Natural killer cell (primary cell): ENCODE results near the gene RAVER2. TPM values are rescaled to one million over a fixed set of nuclear protein-coding genes. Genes with fewer than 3 reads are reported as not detected.
A peak's percentile ranks its signal among the peaks of the same experiment; 100 is the strongest.

Experiments
- ATAC-seq, 3 donors: fragments of 150-1000 bp in 2 of 3; fragments of 200-7000 bp in 1 of 3; cut with Tn5 transposase; 1 replicate in 1 of 3; 2 replicates in 2 of 3; pipeline ENCODE4 v1.10.0; 2021; ENCODE audit warnings: mild to moderate bottlenecking in 2 of 3, moderate library complexity in 2 of 3
- DNase-seq, 2 donors: peaks; one replicate each; pipeline versions ENCODE4 v3.0.0 to v3.0.0-alpha.2; 2013 to 2021; ENCODE audit warnings: mixed read lengths in 1 of 2
- H3K27ac ChIP-seq: one replicate; pipeline ENCODE4 v1.5.1; 2013; ENCODE audit warnings: mild to moderate bottlenecking, low read length
- H3K27me3 ChIP-seq: one replicate; pipeline ENCODE4 v1.6.1; 2013; ENCODE audit warnings: low read length; ENCODE audit not compliant: control insufficient read depth, insufficient read depth
- H3K36me3 ChIP-seq: one replicate; pipeline ENCODE4 v1.6.1; 2013; ENCODE audit warnings: low read length; ENCODE audit not compliant: control insufficient read depth, insufficient read depth
- H3K4me1 ChIP-seq: one replicate; pipeline ENCODE4 v1.6.1; 2013; ENCODE audit warnings: low read length; ENCODE audit not compliant: control insufficient read depth, insufficient read depth
- H3K4me3 ChIP-seq: one replicate; pipeline ENCODE4 v1.5.1; 2013; ENCODE audit warnings: low read length
- H3K9me3 ChIP-seq: one replicate; pipeline ENCODE4 v1.6.1; 2013; ENCODE audit warnings: low read length; ENCODE audit not compliant: control insufficient read depth, insufficient read depth
- H3K27ac Mint-ChIP-seq, 2 donors: one replicate each; pipeline ENCODE4 v1.8.0; 2022; ENCODE audit warnings: mild to moderate bottlenecking in 2 of 2, mixed read lengths in 2 of 2, moderate library complexity in 1 of 2
- H3K27me3 Mint-ChIP-seq, 2 donors: one replicate each; pipeline ENCODE4 v1.8.0; 2022; ENCODE audit warnings: low read depth in 2 of 2, mixed read lengths in 2 of 2
- H3K36me3 Mint-ChIP-seq: one replicate; pipeline ENCODE4 v1.8.0; 2022; ENCODE audit warnings: mixed read lengths
- H3K4me1 Mint-ChIP-seq, 2 donors: one replicate each; pipeline ENCODE4 v1.8.0; 2022; ENCODE audit warnings: mixed read lengths in 2 of 2
- H3K4me3 Mint-ChIP-seq: one replicate; pipeline ENCODE4 v1.8.0; 2022; ENCODE audit warnings: mild to moderate bottlenecking, moderate library complexity, mixed read lengths
- H3K9me3 Mint-ChIP-seq, 2 donors: one replicate each; pipeline ENCODE4 v1.8.0; 2022; ENCODE audit warnings: mixed read lengths in 2 of 2
- CTCF ChIP-seq: fragments of 200-600 bp; IDR thresholded peaks from one replicate; pipeline ENCODE4 v1.8.0; 2022; ENCODE audit warnings: antibody characterized with exemption
- WGBS: methylation state at CpG from one replicate; pipeline ENCODE4 v1.1.7; 2013; ENCODE audit warnings: missing lambda C conversion rate; ENCODE audit not compliant: insufficient coverage; 5-methylcytosine and 5-hydroxymethylcytosine counted together
- intact Hi-C: fragments of 100-400 bp; cut with micrococcal nuclease; formaldehyde crosslinking; loops from one replicate; pipeline ENCODE4 v1.14.2; 2022
- total RNA-seq, 4 donors: library from RNA; stranded (reverse); fragments of 120-200 nt in 1 of 4; gene quantifications; one replicate each; pipeline versions ENCODE4 v1.2.3 to v1.2.4, GENCODE V29; 2013 to 2022

Gene RAVER2
- total RNA-seq, 3 donors from 2014 or later (not counting 1 experiment from before 2014, with no cell fraction given) = 0.82 to 1.4 (median 1.2) TPM

GRCh38 chr1:64877151-64877550 lies 132.3 kb downstream of the RAVER2 start:
- DNase-seq (peak in 1 of 2 donors; percentile 89), ATAC-seq (peak; percentile 53 to 77 (median 75))
- intact Hi-C loops = loop anchor here (1.0 to 2.0 kb wide), 2 partner anchors 13 to 14 kb away; no protein-coding TSS in a partner anchor
- Histone ChIP-seq H3K4me3 (no peak overlapping the region), H3K4me1 (peaks cover 65% of the 10 kb centered on the region), H3K27ac (peak overlapping the region; percentile 32), H3K36me3 (peaks cover 61% of the 10 kb centered on the region), H3K9me3 (no peaks in the 10 kb centered on the region), H3K27me3 (no peaks in the 10 kb centered on the region)
- Mint-ChIP-seq H3K27ac (peak overlapping the region; percentile 79 to 93), H3K9me3 (no peaks in the 10 kb centered on the region), H3K27me3 (no peaks in the 10 kb centered on the region), H3K4me1 (peaks cover 89 to 97% of the 10 kb centered on the region in 2 donors), H3K4me3 (peak overlapping the region; percentile 85), H3K36me3 (peaks cover 25% of the 10 kb centered on the region)
- no peak for TF ChIP-seq CTCF
- WGBS = no CpG with 5 or more reads among the region's 2 CpGs

GRCh38 chr1:64877598-64877997 lies 132.7 kb downstream of the RAVER2 start:
- Mint-ChIP-seq H3K27ac (peak overlapping the region; percentile 79 to 93), H3K36me3 (peaks cover 21% of the 10 kb centered on the region), H3K4me3 (peak overlapping the region; percentile 85), H3K4me1 (peaks cover 92 to 97% of the 10 kb centered on the region in 2 donors), H3K27me3 (no peaks in the 10 kb centered on the region), H3K9me3 (no peaks in the 10 kb centered on the region)
- ATAC-seq (no peak), DNase-seq (no peak)
- intact Hi-C loops = loop anchor here (1.0 to 2.0 kb wide), 2 partner anchors 13 kb away; no protein-coding TSS in a partner anchor
- H3K27me3 ChIP-seq = no peaks in the 10 kb centered on the region
- H3K27ac ChIP-seq = peak overlapping the region; percentile 30
- H3K9me3 ChIP-seq = no peaks in the 10 kb centered on the region
- TF ChIP-seq CTCF = no peak
- peaks cover 66% of the 10 kb centered on the region for H3K4me1 ChIP-seq
- peaks cover 57% of the 10 kb centered on the region for H3K36me3 ChIP-seq
- 69% methylated on average over 1 of the region's 1 CpG for WGBS
- H3K4me3 ChIP-seq = no peak overlapping the region

GRCh38 chr1:64878090-64878489 lies 133.2 kb downstream of the RAVER2 start:
- no peak for TF ChIP-seq CTCF
- peak overlapping the region; percentile 79 to 93 for H3K27ac Mint-ChIP-seq
- peaks cover 52% of the 10 kb centered on the region for H3K36me3 ChIP-seq
- no peak for DNase-seq
- H3K4me3 Mint-ChIP-seq = peak overlapping the region; percentile 85
- peaks cover 92 to 97% of the 10 kb centered on the region in 2 donors for H3K4me1 Mint-ChIP-seq
- H3K4me3 ChIP-seq = no peak overlapping the region
- no peak for ATAC-seq
- H3K9me3 ChIP-seq = no peaks in the 10 kb centered on the region
- no peaks in the 10 kb centered on the region for H3K27me3 Mint-ChIP-seq
- peaks cover 18% of the 10 kb centered on the region for H3K36me3 Mint-ChIP-seq
- H3K4me1 ChIP-seq = peaks cover 68% of the 10 kb centered on the region
- intact Hi-C loops = no loop called here
- H3K27ac ChIP-seq = peak overlapping the region; percentile 30
- H3K9me3 Mint-ChIP-seq = no peaks in the 10 kb centered on the region
- no peaks in the 10 kb centered on the region for H3K27me3 ChIP-seq
